Measurements from ENCODE around the gene LRPAP1. TPM values are rescaled to one million over a fixed set of nuclear protein-coding genes. Genes with fewer than 3 reads are reported as not detected.

LRPAP1 gene
- total RNA-seq, 1 experiment from 2014 or later, result 171 TPM

- Histone ChIP-seq H3K4me3 (ENCODE audit: low read depth, low read length, poor library complexity, severe bottlenecking) (no peak overlapping the region), H3K9me3 (ENCODE audit: low read depth, low read length, poor library complexity, severe bottlenecking) (no peaks in the 10 kb centered on the region), H3K4me1 (ENCODE audit: insufficient read depth, low read length, poor library complexity, severe bottlenecking) (no peaks in the 10 kb centered on the region), H3K27ac (ENCODE audit: low read depth, low read length, poor library complexity, severe bottlenecking) (no peak overlapping the region), H3K27me3 (replicated peaks; ENCODE audit: insufficient read depth, low read depth, low read length, poor library complexity) (no peaks in the 10 kb centered on the region), H3K36me3 (ENCODE audit: insufficient read depth, low read length, poor library complexity, severe bottlenecking) (peaks cover 41% of the 10 kb centered on the region)
- ChIA-PET CTCF (no interaction called here), POLR2A (ENCODE audit: low non-redundant PET) (no interaction called here)
- DNase-seq (ENCODE audit: low spot score), result no peak
- intact Hi-C loops (cut with micrococcal nuclease; ENCODE audit: unreplicated experiment), result no loop called here
- no TSS peak for BruUV-seq (replicated peaks)
- TF ChIP-seq CTCF (conservative IDR thresholded peaks at IDR 0.05; ENCODE audit: low read depth, low read length) (no peak), EZH2 (IDR thresholded peaks at IDR 0.05; ENCODE audit: borderline replicate concordance, low read depth, low read length, poor library complexity, severe bottlenecking) (no peak)
These were observed 7.9 kb downstream of the LRPAP1 start for GRCh38 chr4:3524349-3524748.

- TF ChIP-seq EZH2 (IDR thresholded peaks at IDR 0.05; ENCODE audit: borderline replicate concordance, low read depth, low read length, poor library complexity, severe bottlenecking) (no peak), CTCF (conservative IDR thresholded peaks at IDR 0.05; ENCODE audit: low read depth, low read length) (no peak)
- ChIA-PET CTCF (no interaction called here), POLR2A (ENCODE audit: low non-redundant PET) (no interaction called here)
- no peak overlapping the region for H3K4me3 ChIP-seq (ENCODE audit: low read depth, low read length, poor library complexity, severe bottlenecking)
- BruUV-seq (replicated peaks), result no TSS peak
- intact Hi-C loops (cut with micrococcal nuclease; ENCODE audit: unreplicated experiment), result no loop called here
- peaks cover 43% of the 10 kb centered on the region for H3K36me3 ChIP-seq (ENCODE audit: insufficient read depth, low read length, poor library complexity, severe bottlenecking)
- H3K4me1 ChIP-seq (ENCODE audit: insufficient read depth, low read length, poor library complexity, severe bottlenecking), result no peaks in the 10 kb centered on the region
- no peaks in the 10 kb centered on the region for H3K9me3 ChIP-seq (ENCODE audit: low read depth, low read length, poor library complexity, severe bottlenecking)
- DNase-seq (ENCODE audit: low spot score), result no peak
- H3K27ac ChIP-seq (ENCODE audit: low read depth, low read length, poor library complexity, severe bottlenecking), result no peak overlapping the region
- no peaks in the 10 kb centered on the region for H3K27me3 ChIP-seq (replicated peaks; ENCODE audit: insufficient read depth, low read depth, low read length, poor library complexity)
These were observed 8.5 kb downstream of the LRPAP1 start for GRCh38 chr4:3523628-3524221.

- ChIA-PET POLR2A (ENCODE audit: low non-redundant PET) (no interaction called here), CTCF (no interaction called here)
- Histone ChIP-seq H3K27ac (ENCODE audit: low read depth, low read length, poor library complexity, severe bottlenecking) (no peak overlapping the region), H3K4me1 (ENCODE audit: insufficient read depth, low read length, poor library complexity, severe bottlenecking) (no peaks in the 10 kb centered on the region), H3K27me3 (replicated peaks; ENCODE audit: insufficient read depth, low read depth, low read length, poor library complexity) (no peaks in the 10 kb centered on the region), H3K4me3 (ENCODE audit: low read depth, low read length, poor library complexity, severe bottlenecking) (no peak overlapping the region), H3K9me3 (ENCODE audit: low read depth, low read length, poor library complexity, severe bottlenecking) (no peaks in the 10 kb centered on the region), H3K36me3 (ENCODE audit: insufficient read depth, low read length, poor library complexity, severe bottlenecking) (peaks cover 41% of the 10 kb centered on the region)
- DNase-seq (ENCODE audit: low spot score), result no peak
- no TSS peak for BruUV-seq (replicated peaks)
- intact Hi-C loops (cut with micrococcal nuclease; ENCODE audit: unreplicated experiment), result no loop called here
- no peak for TF ChIP-seq EZH2 (IDR thresholded peaks at IDR 0.05; ENCODE audit: borderline replicate concordance, low read depth, low read length, poor library complexity, severe bottlenecking)
- TF ChIP-seq CTCF (conservative IDR thresholded peaks at IDR 0.05; ENCODE audit: low read depth, low read length), result no peak
These were observed 9.0 kb downstream of the LRPAP1 start for GRCh38 chr4:3523146-3523627.
